B cell (primary cell): ENCODE measurements around the gene FCER2. TPM values are rescaled to one million over a fixed set of nuclear protein-coding genes. Genes with fewer than 3 reads are reported as not detected.

Source experiments
- ATAC-seq: fragments of 200-7000 bp; cut with Tn5 transposase; one replicate; pipeline ENCODE4 v1.10.0; 2021; ENCODE audit warnings: low read depth, mild to moderate bottlenecking, moderate number of reproducible peaks, moderate library complexity
- CTCF ChIA-PET: fragments of 350-600 bp; sonication (Branson Sonifier 250); formaldehyde crosslinking; loops from one replicate; lab custom pipeline; 2021; ENCODE audit warnings: antibody characterized with exemption, inconsistent platforms; lab: Charles Lee
- POLR2A ChIA-PET: fragments of 350-600 bp; sonication (Branson Sonifier 250); formaldehyde crosslinking; loops from one replicate; lab custom pipeline; 2021; ENCODE audit warnings: antibody characterized with exemption; lab: Charles Lee
- DNase-seq: peaks from one replicate; pipeline ENCODE4 v3.0.0; 2013
- H2AFZ ChIP-seq: 2 replicates; pipeline ENCODE4 v1.6.1; 2012; ENCODE audit warnings: mild to moderate bottlenecking, low read depth, low read length; ENCODE audit not compliant: insufficient read depth, poor library complexity, severe bottlenecking
- H3K27ac ChIP-seq, 2 donors: 1 replicate in 1 of 2; 2 replicates in 1 of 2; pipeline ENCODE4 v1.5.1; 2012 to 2013; ENCODE audit warnings: low read length in 2 of 2, mild to moderate bottlenecking in 2 of 2, moderate library complexity in 1 of 2
- H3K27me3 ChIP-seq, 4 experiments: fragments of 200-600 bp in 1 of 4; sonication (generic) in 1 of 4; replicated peaks in 1 of 4; 1 replicate in 2 of 4; 2 replicates in 2 of 4; pipeline versions ENCODE4 v1.6.1 to v1.7.0; 2013 to 2016; ENCODE audit warnings: low read length in 3 of 4, mild to moderate bottlenecking in 2 of 4, mixed read lengths in 1 of 4, moderate library complexity in 1 of 4; ENCODE audit not compliant: insufficient read depth in 4 of 4, control insufficient read depth in 3 of 4; ENCODE audit errors: control extremely low read depth in 1 of 4
- H3K36me3 ChIP-seq, 2 experiments: replicated peaks in 1 of 2; 1 replicate in 1 of 2; 2 replicates in 1 of 2; pipeline versions ENCODE4 v1.6.1 to v1.7.1; 2013; ENCODE audit warnings: low read length in 1 of 2; ENCODE audit not compliant: insufficient read depth in 2 of 2, control insufficient read depth in 1 of 2; ENCODE audit errors: control extremely low read depth in 1 of 2, extremely low read depth in 1 of 2
- H3K4me1 ChIP-seq, 2 donors: fragments of 200-600 bp in 1 of 2; sonication (generic) in 1 of 2; 1 replicate in 1 of 2; 2 replicates in 1 of 2; pipeline versions ENCODE4 v1.5.1 to v1.6.1; 2013 to 2017; ENCODE audit warnings: low read length in 2 of 2; ENCODE audit not compliant: control insufficient read depth in 2 of 2, insufficient read depth in 2 of 2
- H3K4me2 ChIP-seq: replicated peaks from 2 replicates; pipeline ENCODE3; 2012; ENCODE audit warnings: mild to moderate bottlenecking, low read depth, low read length; ENCODE audit not compliant: poor library complexity, severe bottlenecking
- H3K4me3 ChIP-seq, 5 experiments: fragments of 200-600 bp in 1 of 5; sonication (generic) in 1 of 5; 1 replicate in 3 of 5; 2 replicates in 2 of 5; pipeline versions ENCODE4 v1.5.1 to v1.7.0; 2011 to 2016; ENCODE audit warnings: low read length in 4 of 5, mild to moderate bottlenecking in 4 of 5, low read depth in 2 of 5, control low read depth in 1 of 5, moderate library complexity in 1 of 5; ENCODE audit not compliant: insufficient read depth in 1 of 5; ENCODE audit errors: control extremely low read depth in 1 of 5, extremely low read depth in 1 of 5
- H3K79me2 ChIP-seq: fragments of 200-600 bp; sonication (generic); one replicate; pipeline ENCODE4 v1.6.0; 2016; ENCODE audit warnings: low read length; ENCODE audit not compliant: control insufficient read depth, insufficient read depth
- H3K9ac ChIP-seq: fragments of 200-600 bp; sonication (generic); 2 replicates; pipeline ENCODE4 v1.6.1; 2017; ENCODE audit warnings: mild to moderate bottlenecking, low read length, moderate library complexity
- H3K9me3 ChIP-seq, 3 donors: one replicate each; pipeline versions ENCODE4 v1.6.1 to v1.7.1; 2013; ENCODE audit warnings: low read length in 2 of 3; ENCODE audit not compliant: control insufficient read depth in 2 of 3, insufficient read depth in 1 of 3; ENCODE audit errors: control extremely low read depth in 1 of 3
- H4K20me1 ChIP-seq: 2 replicates; pipeline ENCODE4 v1.6.0; 2012; ENCODE audit warnings: mild to moderate bottlenecking, low read length; ENCODE audit not compliant: insufficient read depth, control insufficient read depth, poor library complexity, severe bottlenecking
- H3K27ac Mint-ChIP-seq: one replicate; pipeline ENCODE4 v1.8.0; 2021; ENCODE audit warnings: mixed read lengths
- H3K27me3 Mint-ChIP-seq: one replicate; pipeline ENCODE4 v1.8.0; 2021; ENCODE audit warnings: mixed read lengths
- H3K4me1 Mint-ChIP-seq: one replicate; pipeline ENCODE4 v1.8.0; 2021; ENCODE audit warnings: mixed read lengths
- H3K4me3 Mint-ChIP-seq: one replicate; pipeline ENCODE4 v1.8.0; 2021; ENCODE audit warnings: mixed read lengths
- H3K9me3 Mint-ChIP-seq: one replicate; pipeline ENCODE4 v1.8.0; 2022; ENCODE audit warnings: mixed read lengths; ENCODE audit not compliant: insufficient read depth
- EZH2 ChIP-seq: IDR thresholded peaks from 2 replicates; pipeline ENCODE4 v1.6.1; 2012; ENCODE audit warnings: borderline replicate concordance, low read depth, mild to moderate bottlenecking, moderate library complexity, low read length; ENCODE audit not compliant: insufficient read depth, poor library complexity, severe bottlenecking
- WGBS: methylation state at CpG from one replicate; pipeline ENCODE4 v1.1.5; 2013; ENCODE audit warnings: missing lambda C conversion rate; ENCODE audit not compliant: insufficient coverage; 5-methylcytosine and 5-hydroxymethylcytosine counted together
- intact Hi-C: fragments of 100-400 bp; cut with micrococcal nuclease; formaldehyde crosslinking; loops from one replicate; pipeline ENCODE4 v1.10.0; 2022
- polyA plus RNA-seq: library from polyadenylated mRNA; depleted of rRNA; stranded (reverse); fragments of >200 nt; gene quantifications from 2 replicates; pipeline ENCODE4 v1.2.3, GENCODE V29; 2012
- total RNA-seq, 2 donors: library from RNA; stranded (reverse); fragments of 120-200 nt in 1 of 2; gene quantifications; 1 replicate in 1 of 2; 2 replicates in 1 of 2; pipeline versions ENCODE4 v1.2.3 to v1.2.4, GENCODE V29; 2013 to 2022
- TF ChIP-seq, protein P1 (sequence below): fragments of 200-600 bp; IDR thresholded peaks from one replicate; pipeline ENCODE4 v1.8.0; 2022; ENCODE audit warnings: antibody characterized with exemption, mild to moderate bottlenecking

FCER2 gene
- total and polyA plus RNA-seq, 2 donors (not counting 1 experiment from before 2014, with no cell fraction given), result 17.1 to 419 TPM

DNA sequence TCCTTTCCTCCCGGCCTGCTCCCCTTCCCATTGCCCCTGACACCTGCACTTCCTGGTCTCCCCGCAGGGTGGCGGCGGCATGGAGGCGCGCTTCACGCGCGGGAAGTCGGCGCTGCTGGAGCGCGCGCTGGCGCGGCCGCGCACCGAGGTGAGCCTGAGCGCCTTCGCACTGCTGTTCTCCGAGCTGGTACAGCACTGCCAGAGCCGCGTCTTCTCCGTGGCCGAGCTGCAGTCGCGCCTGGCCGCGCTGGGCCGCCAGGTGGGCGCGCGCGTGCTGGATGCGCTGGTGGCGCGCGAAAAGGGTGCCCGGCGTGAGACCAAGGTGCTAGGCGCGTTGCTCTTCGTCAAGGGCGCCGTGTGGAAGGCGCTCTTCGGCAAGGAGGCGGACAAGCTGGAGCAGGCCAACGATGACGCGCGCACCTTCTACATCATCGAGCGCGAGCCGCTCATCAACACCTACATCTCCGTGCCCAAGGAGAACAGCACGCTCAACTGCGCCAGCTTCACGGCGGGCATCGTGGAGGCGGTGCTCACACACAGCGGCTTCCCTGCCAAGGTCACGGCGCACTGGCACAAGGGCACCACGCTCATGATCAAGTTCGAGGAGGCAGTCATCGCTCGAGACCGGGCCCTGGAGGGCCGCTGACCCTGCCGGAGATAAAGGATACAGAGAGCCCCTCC is 19.6 kb downstream of the FCER2 start:
- peak overlapping the region; percentile 85 for H2AFZ ChIP-seq
- Mint-ChIP-seq H3K4me1 (peaks cover 57% of the 10 kb centered on the region), H3K9me3 (no peaks in the 10 kb centered on the region), H3K27ac (peak overlapping the region; percentile 92), H3K27me3 (peaks cover 6% of the 10 kb centered on the region), H3K4me3 (peak overlapping the region; percentile 87)
- peaks cover 0 to 6% (median 0%) of the 10 kb centered on the region in 4 experiments for H3K27me3 ChIP-seq
- TF ChIP-seq EZH2, result no peak
- TF ChIP-seq, protein P1, sequence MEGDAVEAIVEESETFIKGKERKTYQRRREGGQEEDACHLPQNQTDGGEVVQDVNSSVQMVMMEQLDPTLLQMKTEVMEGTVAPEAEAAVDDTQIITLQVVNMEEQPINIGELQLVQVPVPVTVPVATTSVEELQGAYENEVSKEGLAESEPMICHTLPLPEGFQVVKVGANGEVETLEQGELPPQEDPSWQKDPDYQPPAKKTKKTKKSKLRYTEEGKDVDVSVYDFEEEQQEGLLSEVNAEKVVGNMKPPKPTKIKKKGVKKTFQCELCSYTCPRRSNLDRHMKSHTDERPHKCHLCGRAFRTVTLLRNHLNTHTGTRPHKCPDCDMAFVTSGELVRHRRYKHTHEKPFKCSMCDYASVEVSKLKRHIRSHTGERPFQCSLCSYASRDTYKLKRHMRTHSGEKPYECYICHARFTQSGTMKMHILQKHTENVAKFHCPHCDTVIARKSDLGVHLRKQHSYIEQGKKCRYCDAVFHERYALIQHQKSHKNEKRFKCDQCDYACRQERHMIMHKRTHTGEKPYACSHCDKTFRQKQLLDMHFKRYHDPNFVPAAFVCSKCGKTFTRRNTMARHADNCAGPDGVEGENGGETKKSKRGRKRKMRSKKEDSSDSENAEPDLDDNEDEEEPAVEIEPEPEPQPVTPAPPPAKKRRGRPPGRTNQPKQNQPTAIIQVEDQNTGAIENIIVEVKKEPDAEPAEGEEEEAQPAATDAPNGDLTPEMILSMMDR, result no peak
- CTCF ChIA-PET, result interaction anchor here (0.5 to 5.4 kb wide), 4 partner anchors 113 to 173 kb away, joined by 4 to 145 read pairs (median 14); no protein-coding TSS in a partner anchor
- 93% methylated on average over 74 of the region's 74 CpGs for WGBS
- peaks cover 32% of the 10 kb centered on the region for H3K79me2 ChIP-seq
- POLR2A ChIA-PET, result no interaction called here
- DNase-seq (peak; percentile 38), ATAC-seq (no peak)
- peaks cover 23 to 30% of the 10 kb centered on the region in 2 donors for H3K4me1 ChIP-seq
- peaks cover 38% of the 10 kb centered on the region for H4K20me1 ChIP-seq
- peak overlapping the region; percentile 94 for H3K4me2 ChIP-seq
- peaks cover 0 to 24% of the 10 kb centered on the region in 2 experiments for H3K36me3 ChIP-seq
- H3K27ac ChIP-seq, result peak overlapping the region; percentile 37 to 79
- peak overlapping the region; percentile 79 for H3K9ac ChIP-seq
- H3K4me3 ChIP-seq, result peak overlapping the region in 4 of 5 experiments; percentile 74 to 98 (median 96)
- H3K9me3 ChIP-seq, result peaks cover 0 to 4% (median 0%) of the 10 kb centered on the region in 3 donors
- intact Hi-C loops, result loop anchor here (5.0 kb wide), 1 partner anchor 35 kb away; no protein-coding TSS in a partner anchor
